ENCODE measurements around the gene AARS1.
"Not testable (repeated sequence)": the region's sequence is repeated elsewhere in the genome, so short reads cannot be mapped to it uniquely, and the experiment has no call there.

Gene AARS1

DNA sequence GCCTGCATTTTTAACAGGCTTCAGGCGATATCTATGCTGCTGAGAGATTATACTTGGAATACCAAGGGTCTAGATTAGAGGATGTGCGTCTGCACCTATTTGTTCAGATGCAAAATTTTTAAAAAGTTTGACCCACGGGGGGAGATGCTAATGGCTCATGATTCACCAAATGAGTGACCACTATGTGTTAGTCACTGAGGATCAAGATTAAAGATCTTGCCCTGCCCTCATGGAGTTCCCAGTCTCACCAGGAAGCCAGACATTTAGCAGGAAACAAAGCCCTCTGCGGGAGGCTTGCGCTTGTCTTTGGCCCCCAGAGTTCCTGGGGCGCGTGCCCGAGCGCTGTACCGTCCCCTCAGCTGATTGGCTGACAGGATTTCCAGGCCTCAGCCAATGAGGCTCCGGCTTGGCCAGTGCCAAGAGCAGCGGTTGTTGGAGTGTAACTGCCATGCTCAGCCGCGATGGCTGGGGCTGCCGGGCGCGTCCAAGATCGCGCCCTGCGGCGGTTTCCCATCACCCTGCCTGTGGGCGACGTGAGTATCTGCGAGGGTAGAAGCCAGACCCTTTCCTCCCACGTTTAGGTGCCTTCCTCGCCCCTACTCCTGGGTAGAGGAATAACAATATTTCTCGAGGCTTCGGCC, 5.2 kb upstream of the AARS1 start:
- no peak for DNase-seq (ENCODE audit: low read depth)
- no peak overlapping the region for H3K4me3 ChIP-seq (replicated peaks; ENCODE audit: low read depth, low read length)
- TF ChIP-seq, protein P1, sequence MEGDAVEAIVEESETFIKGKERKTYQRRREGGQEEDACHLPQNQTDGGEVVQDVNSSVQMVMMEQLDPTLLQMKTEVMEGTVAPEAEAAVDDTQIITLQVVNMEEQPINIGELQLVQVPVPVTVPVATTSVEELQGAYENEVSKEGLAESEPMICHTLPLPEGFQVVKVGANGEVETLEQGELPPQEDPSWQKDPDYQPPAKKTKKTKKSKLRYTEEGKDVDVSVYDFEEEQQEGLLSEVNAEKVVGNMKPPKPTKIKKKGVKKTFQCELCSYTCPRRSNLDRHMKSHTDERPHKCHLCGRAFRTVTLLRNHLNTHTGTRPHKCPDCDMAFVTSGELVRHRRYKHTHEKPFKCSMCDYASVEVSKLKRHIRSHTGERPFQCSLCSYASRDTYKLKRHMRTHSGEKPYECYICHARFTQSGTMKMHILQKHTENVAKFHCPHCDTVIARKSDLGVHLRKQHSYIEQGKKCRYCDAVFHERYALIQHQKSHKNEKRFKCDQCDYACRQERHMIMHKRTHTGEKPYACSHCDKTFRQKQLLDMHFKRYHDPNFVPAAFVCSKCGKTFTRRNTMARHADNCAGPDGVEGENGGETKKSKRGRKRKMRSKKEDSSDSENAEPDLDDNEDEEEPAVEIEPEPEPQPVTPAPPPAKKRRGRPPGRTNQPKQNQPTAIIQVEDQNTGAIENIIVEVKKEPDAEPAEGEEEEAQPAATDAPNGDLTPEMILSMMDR (IDR thresholded peaks at IDR 0.05; ENCODE audit: low read length, missing control alignments): no peak

GRCh38 chr16:70292148-70292547, 2.8 kb upstream of the AARS1 start:
- H3K4me3 ChIP-seq (replicated peaks; ENCODE audit: low read depth, low read length); DNase-seq (ENCODE audit: low read depth): not testable (repeated sequence)

DNA sequence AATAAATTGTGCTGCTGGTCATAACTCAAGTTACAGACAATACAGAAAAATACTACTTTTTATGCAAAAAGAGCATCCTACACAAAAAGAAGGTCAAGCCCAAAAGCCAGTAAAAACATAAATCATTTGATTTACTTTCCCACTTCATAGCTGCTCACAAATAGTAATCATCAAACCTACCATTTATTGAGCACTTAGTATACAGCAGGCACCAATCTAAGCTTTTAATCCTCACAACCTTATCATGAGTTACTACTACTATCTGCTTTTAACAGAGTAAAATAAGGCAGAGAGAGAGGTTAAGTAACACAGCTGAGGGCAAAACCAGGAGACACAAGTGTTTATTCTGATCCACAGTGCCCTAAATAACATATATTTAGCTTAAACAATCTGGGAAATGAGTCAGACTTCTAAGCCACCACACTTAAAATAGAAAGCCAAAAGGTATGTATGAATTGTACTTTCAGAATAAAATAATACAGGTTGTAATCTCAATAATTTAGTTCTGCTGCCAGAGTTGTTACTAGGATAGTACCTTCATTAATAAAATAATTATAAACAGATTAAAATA, 1.7 kb upstream of the AARS1 start:
- no peak overlapping the region for H3K4me3 ChIP-seq (replicated peaks; ENCODE audit: low read depth, low read length)
- no peak for DNase-seq (ENCODE audit: low read depth)
- TF ChIP-seq, protein P1 (IDR thresholded peaks at IDR 0.05; ENCODE audit: low read length, missing control alignments): no peak

- DNase-seq (ENCODE audit: low read depth): not testable (repeated sequence)
- H3K4me3 ChIP-seq (replicated peaks; ENCODE audit: low read depth, low read length): peak overlapping the region; percentile 85
Observed at GRCh38 chr16:70287304-70287971, 1.9 kb downstream of the AARS1 start.

GRCh38 chr16:70276392-70276791, 12.9 kb downstream of the AARS1 start:
- no peak overlapping the region for H3K4me3 ChIP-seq (replicated peaks; ENCODE audit: low read depth, low read length)
- TF ChIP-seq, protein P1 (IDR thresholded peaks at IDR 0.05; ENCODE audit: low read length, missing control alignments): no peak

DNA sequence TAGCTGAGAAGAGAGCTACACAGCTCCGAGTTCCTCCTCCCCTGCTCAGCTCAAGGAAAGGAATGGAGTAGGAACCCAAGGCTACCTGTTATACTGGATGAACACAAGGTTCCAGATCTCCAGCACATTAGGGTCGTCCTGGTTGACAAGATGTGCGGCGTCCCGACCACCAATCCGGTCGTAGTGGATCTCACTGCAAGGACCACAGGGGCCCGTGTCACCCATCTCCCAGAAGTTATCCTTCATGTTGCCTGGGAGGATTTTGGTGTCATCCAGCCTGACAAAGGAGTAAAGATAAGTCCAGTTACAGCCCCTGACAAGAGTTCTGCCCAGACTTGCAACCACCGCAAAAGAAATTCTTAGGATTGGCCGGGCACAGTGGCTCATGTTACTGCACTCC, 17.6 kb downstream of the AARS1 start:
- TF ChIP-seq, protein P1 (IDR thresholded peaks at IDR 0.05; ENCODE audit: low read length, missing control alignments): no peak
- no peak overlapping the region for H3K4me3 ChIP-seq (replicated peaks; ENCODE audit: low read depth, low read length)
- no peak for DNase-seq (ENCODE audit: low read depth)

More at GRCh38 chr16:70276392-70276791, 12.9 kb downstream of the AARS1 start:
- no peak for DNase-seq (ENCODE audit: low read depth)

DNA sequence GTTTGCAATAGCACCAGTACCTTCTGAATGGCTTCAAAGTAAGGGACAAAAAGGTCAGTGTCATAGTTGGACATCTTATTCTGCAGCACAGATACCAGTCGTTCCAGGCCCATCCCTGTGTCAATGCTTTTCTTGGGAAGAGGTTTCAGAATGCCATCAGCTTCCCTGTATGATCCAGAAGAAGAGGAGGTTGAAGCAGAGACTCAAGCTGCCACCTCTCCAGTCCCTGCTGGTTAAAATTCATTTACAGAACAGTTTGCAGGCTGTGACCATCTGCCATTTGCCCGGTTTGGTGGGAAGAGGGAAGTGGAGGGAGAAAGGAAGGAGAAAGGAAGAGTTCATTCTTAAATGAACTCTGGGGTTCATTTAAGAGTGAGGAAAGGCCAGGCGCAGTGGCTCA, 19.1 kb downstream of the AARS1 start:
- TF ChIP-seq, protein P1 (IDR thresholded peaks at IDR 0.05; ENCODE audit: low read length, missing control alignments): no peak
- no peak for DNase-seq (ENCODE audit: low read depth)
- no peak overlapping the region for H3K4me3 ChIP-seq (replicated peaks; ENCODE audit: low read depth, low read length)

DNA sequence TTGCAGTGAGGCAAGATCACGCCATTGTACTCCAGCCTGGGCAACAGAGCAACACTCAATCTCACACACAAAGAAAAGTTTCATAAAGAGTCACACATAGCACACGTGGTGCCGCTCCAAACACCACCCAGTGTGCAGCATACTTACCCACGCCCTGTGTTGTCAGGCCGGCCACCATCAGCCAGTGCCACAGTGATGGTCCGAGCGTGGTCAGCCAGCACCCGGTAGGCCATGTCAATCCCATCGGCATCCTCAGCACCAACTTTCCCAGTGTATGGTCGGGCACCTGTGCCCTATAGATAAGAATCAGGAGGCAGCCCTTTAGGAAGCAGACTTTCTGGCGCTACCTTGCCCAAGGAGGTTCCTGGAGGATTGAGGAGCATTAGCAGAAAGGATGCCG, 19.8 kb downstream of the AARS1 start:
- no peak for DNase-seq (ENCODE audit: low read depth)
- no peak overlapping the region for H3K4me3 ChIP-seq (replicated peaks; ENCODE audit: low read depth, low read length)
- TF ChIP-seq, protein P1 (IDR thresholded peaks at IDR 0.05; ENCODE audit: low read length, missing control alignments): no peak

- H3K4me3 ChIP-seq (replicated peaks; ENCODE audit: low read depth, low read length); DNase-seq (ENCODE audit: low read depth): not testable (repeated sequence)
Observed at GRCh38 chr16:70267922-70268321, 21.4 kb downstream of the AARS1 start.
